HEK293 (cell line): ENCODE data around the gene GRK2.

Source experiments
- CTCF ChIA-PET: fragments of 350-600 bp; formaldehyde crosslinking; extraction: SDS; loops from one replicate; lab custom pipeline; 2021; ENCODE audit warnings: antibody characterized with exemption; lab: Yijun Ruan, JAX
- POLR2A ChIA-PET: fragments of 300-600 bp; formaldehyde crosslinking; extraction: SDS; loops from one replicate; lab custom pipeline; 2020; ENCODE audit warnings: antibody characterized with exemption, inconsistent platforms; lab: Yijun Ruan, JAX
- H3K27ac ChIP-seq: fragments of 200-500 bp; sonication (Bioruptor generic); 2 replicates; pipeline ENCODE4 v1.5.1; 2014; ENCODE audit warnings: low read depth, low read length, control low read depth, inconsistent platforms; ENCODE audit errors: extremely low read depth
- H3K36me3 ChIP-seq, 2 experiments: fragments of 200-500 bp in 1 of 2; sonication (Bioruptor generic) in 1 of 2; 1 replicate in 1 of 2; 2 replicates in 1 of 2; pipeline ENCODE4 v1.5.1; 2014 to 2017; ENCODE audit warnings: inconsistent platforms in 2 of 2, low read length in 2 of 2; ENCODE audit not compliant: control insufficient read depth in 2 of 2, insufficient read depth in 1 of 2
- H3K4me1 ChIP-seq: fragments of 200-500 bp; sonication (Bioruptor generic); 2 replicates; pipeline ENCODE4 v1.5.1; 2014; ENCODE audit warnings: mild to moderate bottlenecking, low read length, inconsistent platforms; ENCODE audit not compliant: control insufficient read depth, insufficient read depth
- H3K4me3 ChIP-seq: 2 replicates; pipeline ENCODE4 v1.5.1; 2011; ENCODE audit warnings: low read depth, mild to moderate bottlenecking, control low read depth, low read length, moderate library complexity
- H3K9me3 ChIP-seq: fragments of 200-500 bp; sonication (Bioruptor generic); 2 replicates; pipeline ENCODE4 v1.5.1; 2014; ENCODE audit warnings: low read depth, low read length, inconsistent platforms; ENCODE audit not compliant: control insufficient read depth, insufficient read depth
- CTCF ChIP-seq: fragments of 450-650 bp; formaldehyde crosslinking; IDR thresholded peaks from 2 replicates; pipeline ENCODE4 v1.5.1; 2016; ENCODE audit warnings: missing biosample characterization, missing genetic modification characterization
- EGR2 ChIP-seq: fragments of 450-650 bp; formaldehyde crosslinking; IDR thresholded peaks from 2 replicates; pipeline ENCODE4 v1.5.1; 2016; ENCODE audit warnings: low read depth, missing biosample characterization, missing genetic modification characterization
- FEZF1 ChIP-seq: fragments of 450-650 bp; formaldehyde crosslinking; IDR thresholded peaks from 2 replicates; pipeline ENCODE4 v1.5.1; 2016; ENCODE audit warnings: missing biosample characterization, missing genetic modification characterization
- KLF16 ChIP-seq: fragments of 450-650 bp; formaldehyde crosslinking; IDR thresholded peaks from 2 replicates; pipeline ENCODE4 v1.5.1; 2017; ENCODE audit warnings: missing biosample characterization, missing genetic modification characterization
- OSR2 ChIP-seq: fragments of 450-650 bp; formaldehyde crosslinking; IDR thresholded peaks from 2 replicates; pipeline ENCODE4 v1.5.1; 2016; ENCODE audit warnings: missing biosample characterization, missing genetic modification characterization
- PATZ1 ChIP-seq: fragments of 450-650 bp; formaldehyde crosslinking; IDR thresholded peaks from 2 replicates; pipeline ENCODE4 v1.5.1; 2016; ENCODE audit warnings: missing biosample characterization, missing genetic modification characterization
- TSHZ1 ChIP-seq: fragments of 450-650 bp; formaldehyde crosslinking; IDR thresholded peaks from 2 replicates; pipeline ENCODE4 v1.5.1; 2016; ENCODE audit warnings: missing biosample characterization, missing genetic modification characterization, borderline replicate concordance
- ZBTB44 ChIP-seq: fragments of 450-650 bp; IDR thresholded peaks from 2 replicates; pipeline ENCODE4 v1.5.1; 2018; ENCODE audit warnings: missing biosample characterization, mild to moderate bottlenecking, missing genetic modification characterization
- ZFP41 ChIP-seq: fragments of 450-650 bp; formaldehyde crosslinking; IDR thresholded peaks from 2 replicates; pipeline ENCODE4 v1.5.1; 2016; ENCODE audit warnings: missing biosample characterization, missing genetic modification characterization, borderline replicate concordance
- ZNF202 ChIP-seq: fragments of 450-650 bp; formaldehyde crosslinking; IDR thresholded peaks from 2 replicates; pipeline ENCODE4 v1.5.1; 2016; ENCODE audit warnings: missing biosample characterization, missing genetic modification characterization, borderline replicate concordance
- ZNF335 ChIP-seq: fragments of 450-650 bp; formaldehyde crosslinking; conservative IDR thresholded peaks from 2 replicates; pipeline ENCODE4 v1.5.1; 2016; ENCODE audit warnings: missing biosample characterization, missing genetic modification characterization
- ZNF404 ChIP-seq: fragments of 450-650 bp; formaldehyde crosslinking; IDR thresholded peaks from 2 replicates; pipeline ENCODE4 v1.5.1; 2017; ENCODE audit warnings: missing biosample characterization, missing genetic modification characterization
- ZNF501 ChIP-seq: fragments of 450-650 bp; formaldehyde crosslinking; IDR thresholded peaks from 2 replicates; pipeline ENCODE4 v1.5.1; 2016; ENCODE audit warnings: missing biosample characterization, missing genetic modification characterization
- ZNF510 ChIP-seq: fragments of 450-650 bp; formaldehyde crosslinking; IDR thresholded peaks from 2 replicates; pipeline ENCODE4 v1.5.1; 2018; ENCODE audit warnings: mild to moderate bottlenecking, missing genetic modification characterization, missing biosample characterization; ENCODE audit not compliant: insufficient replicate concordance
- ZNF513 ChIP-seq: fragments of 450-650 bp; IDR thresholded peaks from 2 replicates; pipeline ENCODE4 v1.5.1; 2018; ENCODE audit warnings: missing biosample characterization, missing genetic modification characterization
- ZNF530 ChIP-seq: fragments of 450-650 bp; formaldehyde crosslinking; IDR thresholded peaks from 2 replicates; pipeline ENCODE4 v1.5.1; 2016; ENCODE audit warnings: low read depth, missing biosample characterization, missing genetic modification characterization
- ZNF704 ChIP-seq: fragments of 450-650 bp; formaldehyde crosslinking; IDR thresholded peaks from 2 replicates; pipeline ENCODE4 v1.5.1; 2016; ENCODE audit warnings: missing biosample characterization, missing genetic modification characterization
- ZSCAN16 ChIP-seq: fragments of 450-650 bp; formaldehyde crosslinking; IDR thresholded peaks from 2 replicates; pipeline ENCODE4 v1.5.1; 2016; ENCODE audit warnings: missing biosample characterization, missing genetic modification characterization

The GRK2 gene

GRCh38 chr11:67252831-67253239 is 13.4 kb upstream of the GRK2 start:
- POLR2A ChIA-PET = no interaction called here
- no peak for TF ChIP-seq ZNF513 (tag by site-specific recombination)
- TF ChIP-seq PATZ1 (tag by site-specific recombination) = no peak
- no peak for TF ChIP-seq ZNF510 (tag by site-specific recombination)
- 0 out of 2 replicates have a peak, but pooled peaks have one; percentile 9 for TF ChIP-seq FEZF1 (tag by site-specific recombination)
- no peak for TF ChIP-seq ZNF704
- TF ChIP-seq OSR2 (tag by site-specific recombination) = no peak
- peak; percentile 36; the same call in 1 of the 2 replicates for TF ChIP-seq CTCF (tag by site-specific recombination)
- no peak for TF ChIP-seq ZNF530
- TF ChIP-seq EGR2 (tag by site-specific recombination) = no peak
- Histone ChIP-seq H3K36me3 (peaks cover 3 to 94% of the 10 kb centered on the region in 2 experiments; a peak in 1 of 3 replicates), H3K4me3 (no peak overlapping the region), H3K4me1 (no peaks in the 10 kb centered on the region), H3K9me3 (no peaks in the 10 kb centered on the region), H3K27ac (no peak overlapping the region)
- CTCF ChIA-PET = interaction anchor here (0.5 to 9.9 kb wide), 4 partner anchors 10 to 179 kb away, joined by 3 to 65 read pairs (median 6); no protein-coding TSS in a partner anchor

- H3K9me3 ChIP-seq = no peaks in the 10 kb centered on the region
- no peaks in the 10 kb centered on the region for H3K4me1 ChIP-seq
- POLR2A ChIA-PET = interaction anchor here (1.8 kb wide), 1 partner anchor 14 kb away, joined by 9 read pairs; no protein-coding TSS in a partner anchor
- H3K36me3 ChIP-seq = peaks cover 3 to 82% of the 10 kb centered on the region in 2 experiments; a peak in 1 of 3 replicates
- TF ChIP-seq ZNF335 (tag by site-specific recombination) (no peak), ZBTB44 (tag by site-specific recombination) (no peak), ZNF202 (tag by site-specific recombination) (no peak), KLF16 (no peak), ZNF501 (tag by site-specific recombination) (no peak), ZFP41 (tag by site-specific recombination) (no peak), TSHZ1 (tag by site-specific recombination) (no peak), ZNF404 (tag by site-specific recombination) (no peak), ZSCAN16 (tag by site-specific recombination) (no peak)
- TF ChIP-seq, all 188 proteins: peak for 0
- CTCF ChIA-PET = interaction anchor here (0.6 to 9.9 kb wide), 9 partner anchors 9 to 199 kb away, joined by 3 to 65 read pairs (median 5); partner anchors contain the start of gene SSH3
- Histone ChIP-seq H3K27ac (no peak overlapping the region), H3K4me3 (no peak overlapping the region)
Measured at GRCh38 chr11:67253872-67254624, 12.2 kb upstream of the GRK2 start.
